H1 (cell line): ENCODE results near the gene F10. TPM values are rescaled to one million over a fixed set of nuclear protein-coding genes. Genes with fewer than 3 reads are reported as not detected.

Experiments used
- CHD7 ChIP-seq: fragments of 300-600 bp; sonication (generic); IDR thresholded peaks from 2 replicates; pipeline ENCODE4 v1.7.1; 2012; ENCODE audit warnings: low read length, moderate library complexity, mild to moderate bottlenecking, inconsistent platforms; ENCODE audit not compliant: insufficient replicate concordance
- HDAC6 ChIP-seq: IDR thresholded peaks from one replicate; pipeline ENCODE4 v1.7.1; 2012; ENCODE audit warnings: low read depth, mild to moderate bottlenecking, inconsistent platforms, low read length, moderate library complexity
- POLR2A ChIP-seq, 2 experiments: IDR thresholded peaks; 1 replicate in 1 of 2; 2 replicates in 1 of 2; pipeline ENCODE4 v1.6.1; 2011; ENCODE audit warnings: low read depth in 2 of 2, low read length in 2 of 2, mild to moderate bottlenecking in 2 of 2; ENCODE audit errors: control extremely low read depth in 1 of 2
- polyA plus RNA-seq, 7 experiments: library from polyadenylated mRNA; depleted of rRNA in 3 of 7; stranded (reverse) in 5 of 7; unstranded in 2 of 7; fragments of >200 nt in 5 of 7; fragments of 200-250 nt in 2 of 7; gene quantifications; 1 replicate in 5 of 7; 2 replicates in 1 of 7; 4 replicates in 1 of 7; pipeline versions ENCODE4 v1.2.1 to v1.2.3, GENCODE V29; 2011 to 2013; ENCODE audit warnings: missing spikeins in 2 of 7, mixed read lengths in 2 of 7
- total RNA-seq: library from RNA; stranded (reverse); fragmentation: NEBNext Ultra II Directional; extraction: Animal tissue kit (Norgen Biotek cat#: 25700); gene quantifications from 2 replicates; pipeline ENCODE4 v1.2.1, GENCODE V29; 2021

Gene F10
- total and polyA plus RNA-seq, 2 of the 8 experiments (the other 6 are each of a cell fraction or from before 2014, with no cell fraction given) = 2.0 to 4.2 TPM

DNA sequence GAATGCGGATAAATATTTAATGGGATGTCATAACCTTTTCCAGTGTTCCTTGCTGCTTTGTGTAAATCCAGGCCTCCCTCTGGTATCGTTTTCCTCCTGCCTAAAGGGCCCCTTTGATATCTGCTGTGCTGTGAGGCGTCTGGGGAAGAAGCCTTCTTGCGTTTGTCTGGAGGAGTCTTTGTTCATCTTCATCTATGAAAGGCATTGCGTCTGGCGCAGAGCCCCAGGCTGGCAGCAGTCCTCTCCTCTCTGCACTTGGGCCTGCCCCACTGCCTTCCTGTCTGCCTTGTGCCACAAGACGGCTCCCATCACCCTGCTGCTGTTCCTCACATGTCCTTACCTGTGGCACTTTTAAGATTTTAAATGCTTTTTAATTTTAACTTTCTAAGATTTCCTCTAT is 45.6 kb downstream of the F10 start (continued):
- TF ChIP-seq CHD7 (no peak), HDAC6 (no peak), POLR2A (IDR thresholded peaks at IDR 0.05; ENCODE audit: control extremely low read depth in 1 of 2, low read depth in 2 of 2, low read length in 2 of 2) (no peak)
